PC-3 (cell line): ENCODE data around the gene TAS2R19. TPM values are rescaled to one million over a fixed set of nuclear protein-coding genes. Genes with fewer than 3 reads are reported as not detected.
"Not testable (repeated sequence)": the region's sequence is repeated elsewhere in the genome, so short reads cannot be mapped to it uniquely, and the experiment has no call there.

Source experiments
- ATAC-seq: fragments of 200-7000 bp; cut with Tn5 transposase; 2 replicates; pipeline ENCODE4 v1.9.1; 2020; ENCODE audit warnings: mild to moderate bottlenecking, moderate library complexity
- BruUV-seq: library from RNA; stranded (reverse); fragments of 400-500 nt; replicated peaks from 2 replicates; lab custom pipeline; 2021; lab: Mats Ljungman, UMichigan
- CTCF ChIA-PET: fragments of 300-600 bp; sonication (Branson Sonifier 250); formaldehyde crosslinking; loops from one replicate; lab custom pipeline; 2022; ENCODE audit warnings: antibody characterized with exemption; lab: Charles Lee
- POLR2A ChIA-PET: fragments of 300-600 bp; sonication (Branson Sonifier 250); formaldehyde crosslinking; loops from one replicate; lab custom pipeline; 2022; ENCODE audit warnings: antibody characterized with exemption; ENCODE audit not compliant: unreplicated experiment; lab: Charles Lee
- DNase-seq: peaks from one replicate; pipeline ENCODE4 v3.0.0-alpha.2; 2015
- H2AFZ ChIP-seq: fragments of 300-600 bp; sonication (generic); 2 replicates; pipeline ENCODE4 v1.6.0; 2016; ENCODE audit warnings: antibody characterized with exemption, low read length
- H3F3A ChIP-seq: fragments of 300-600 bp; sonication (generic); one replicate; pipeline ENCODE4 v1.6.0; 2017; ENCODE audit warnings: antibody characterized with exemption, low read length, control low read depth, mild to moderate bottlenecking; ENCODE audit not compliant: unreplicated experiment
- H3K27ac ChIP-seq: fragments of 300-600 bp; sonication (generic); 2 replicates; pipeline ENCODE4 v1.5.1; 2016; ENCODE audit warnings: mild to moderate bottlenecking, low read length
- H3K27me3 ChIP-seq: fragments of 300-600 bp; sonication (generic); 2 replicates; pipeline ENCODE4 v1.6.1; 2016; ENCODE audit warnings: low read length, mixed read lengths
- H3K36me3 ChIP-seq: fragments of 300-600 bp; sonication (generic); 2 replicates; pipeline ENCODE4 v1.6.1; 2016; ENCODE audit warnings: low read depth, mixed run types, low read length, mixed read lengths
- H3K4me1 ChIP-seq: fragments of 300-600 bp; sonication (generic); 2 replicates; pipeline ENCODE4 v1.5.1; 2016; ENCODE audit warnings: low read length; ENCODE audit not compliant: insufficient read depth
- H3K4me2 ChIP-seq: fragments of 300-600 bp; sonication (generic); 2 replicates; pipeline ENCODE4 v1.6.0; 2016; ENCODE audit warnings: low read length
- H3K4me3 ChIP-seq: fragments of 300-600 bp; sonication (generic); 2 replicates; pipeline ENCODE4 v1.5.1; 2016; ENCODE audit warnings: mild to moderate bottlenecking, low read length, mixed read lengths
- H3K79me2 ChIP-seq: fragments of 300-600 bp; sonication (generic); 2 replicates; pipeline ENCODE4 v1.6.1; 2017; ENCODE audit warnings: low read length, mixed read lengths
- H3K9ac ChIP-seq: fragments of 300-600 bp; sonication (generic); 2 replicates; pipeline ENCODE4 v1.6.0; 2016; ENCODE audit warnings: mild to moderate bottlenecking, low read length
- H3K9me2 ChIP-seq: fragments of 300-600 bp; sonication (generic); replicated peaks from 2 replicates; pipeline ENCODE4 v1.6.1; 2016; ENCODE audit warnings: mixed run types, low read length, mixed read lengths
- H3K9me3 ChIP-seq: fragments of 300-600 bp; sonication (generic); 2 replicates; pipeline ENCODE4 v1.6.1; 2016; ENCODE audit warnings: low read length, mixed read lengths
- H4K20me1 ChIP-seq: fragments of 300-600 bp; sonication (generic); 2 replicates; pipeline ENCODE4 v1.6.1; 2016; ENCODE audit warnings: low read length, mixed read lengths
- EZH2 ChIP-seq: fragments of 300-600 bp; sonication (generic); IDR thresholded peaks from one replicate; pipeline ENCODE4 v1.6.1; 2017; ENCODE audit warnings: antibody characterized with exemption, mild to moderate bottlenecking, low read length; ENCODE audit not compliant: unreplicated experiment
- EZH2phosphoT487 ChIP-seq: fragments of 300-600 bp; sonication (generic); IDR thresholded peaks from 2 replicates; pipeline ENCODE4 v1.6.1; 2018; ENCODE audit warnings: mild to moderate bottlenecking, antibody characterized with exemption, low read length, borderline replicate concordance
- intact Hi-C: fragments of 100-400 bp; cut with micrococcal nuclease; formaldehyde crosslinking; loops from 2 replicates; pipeline ENCODE4 v1.9.0; 2023
- total RNA-seq: library from RNA; depleted of rRNA; stranded (reverse); fragments of >200 nt; gene quantifications from 2 replicates; pipeline ENCODE4 v1.2.3, GENCODE V29; 2014
- TF ChIP-seq, protein P1 (sequence below): fragments of 300-600 bp; sonication (generic); conservative IDR thresholded peaks from 2 replicates; pipeline ENCODE4 v1.5.1; 2017; ENCODE audit warnings: antibody characterized with exemption, low read depth, mild to moderate bottlenecking, low read length

Gene TAS2R19
- total RNA-seq, 1 experiment from 2014 or later: not detected

DNA sequence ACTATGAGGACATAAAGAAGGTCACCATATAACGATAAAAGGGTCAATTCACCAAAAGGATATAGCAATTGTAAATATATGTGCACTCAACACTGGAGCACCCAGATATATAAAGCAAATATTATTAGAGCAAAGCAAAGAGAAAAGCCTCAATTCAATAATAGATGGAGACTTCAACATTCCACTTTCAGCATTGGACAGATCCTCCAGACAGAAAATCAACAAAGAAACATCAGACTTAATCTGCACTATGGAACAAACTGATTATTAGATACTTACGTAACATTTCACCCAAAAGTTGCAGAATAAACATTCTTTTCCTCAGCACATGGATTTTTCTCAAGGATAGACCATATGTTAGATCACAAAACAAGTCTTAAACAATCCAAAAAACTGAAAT, 18.9 kb upstream of the TAS2R19 start:
- H3K4me3 ChIP-seq, POLR2A ChIA-PET, H3K79me2 ChIP-seq, H3K4me1 ChIP-seq, H3K4me2 ChIP-seq, H3K9ac ChIP-seq, ATAC-seq, intact Hi-C loops, H3K9me3 ChIP-seq, H2AFZ ChIP-seq, H3K9me2 ChIP-seq, DNase-seq, CTCF ChIA-PET, H4K20me1 ChIP-seq, H3K27me3 ChIP-seq, H3K27ac ChIP-seq, H3K36me3 ChIP-seq, BruUV-seq, H3F3A ChIP-seq: not testable (repeated sequence)

DNA sequence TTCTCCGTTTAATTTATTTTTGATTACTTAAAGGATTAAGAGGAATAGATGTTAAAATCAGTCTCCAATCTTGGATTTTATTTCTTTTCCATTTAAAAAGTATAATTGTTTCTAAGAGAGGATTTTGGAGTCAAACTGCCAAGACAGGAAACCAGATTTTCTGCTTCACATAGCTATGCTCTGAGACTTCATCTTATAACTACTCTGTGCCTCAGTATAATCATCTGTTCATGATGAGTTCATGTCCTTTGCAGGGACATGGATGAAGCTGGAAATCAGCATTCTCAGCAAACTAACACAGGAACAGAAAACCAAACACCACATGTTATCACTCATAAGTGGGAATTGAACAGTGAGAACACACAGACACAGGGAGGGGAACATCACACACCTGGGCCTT, 17.7 kb upstream of the TAS2R19 start:
- ATAC-seq: no peak
- intact Hi-C loops: no loop called here

GRCh38 chr12:11039171-11039570, 16.8 kb upstream of the TAS2R19 start:
- Histone ChIP-seq H3K9ac (no peak overlapping the region), H3K9me2 (no peaks in the 10 kb centered on the region), H3K9me3 (no peaks in the 10 kb centered on the region), H3K4me2 (no peak overlapping the region), H3K27ac (no peak overlapping the region), H3K79me2 (no peaks in the 10 kb centered on the region), H3F3A (no peaks in the 10 kb centered on the region), H3K4me1 (no peaks in the 10 kb centered on the region), H3K4me3 (no peak overlapping the region), H4K20me1 (no peaks in the 10 kb centered on the region), H3K36me3 (no peaks in the 10 kb centered on the region), H2AFZ (no peak overlapping the region), H3K27me3 (no peaks in the 10 kb centered on the region)
- intact Hi-C loops: no loop called here
- no TSS peak for BruUV-seq
- ChIA-PET CTCF (no interaction called here), POLR2A (no interaction called here)
- no peak for TF ChIP-seq EZH2
- TF ChIP-seq, protein P1, sequence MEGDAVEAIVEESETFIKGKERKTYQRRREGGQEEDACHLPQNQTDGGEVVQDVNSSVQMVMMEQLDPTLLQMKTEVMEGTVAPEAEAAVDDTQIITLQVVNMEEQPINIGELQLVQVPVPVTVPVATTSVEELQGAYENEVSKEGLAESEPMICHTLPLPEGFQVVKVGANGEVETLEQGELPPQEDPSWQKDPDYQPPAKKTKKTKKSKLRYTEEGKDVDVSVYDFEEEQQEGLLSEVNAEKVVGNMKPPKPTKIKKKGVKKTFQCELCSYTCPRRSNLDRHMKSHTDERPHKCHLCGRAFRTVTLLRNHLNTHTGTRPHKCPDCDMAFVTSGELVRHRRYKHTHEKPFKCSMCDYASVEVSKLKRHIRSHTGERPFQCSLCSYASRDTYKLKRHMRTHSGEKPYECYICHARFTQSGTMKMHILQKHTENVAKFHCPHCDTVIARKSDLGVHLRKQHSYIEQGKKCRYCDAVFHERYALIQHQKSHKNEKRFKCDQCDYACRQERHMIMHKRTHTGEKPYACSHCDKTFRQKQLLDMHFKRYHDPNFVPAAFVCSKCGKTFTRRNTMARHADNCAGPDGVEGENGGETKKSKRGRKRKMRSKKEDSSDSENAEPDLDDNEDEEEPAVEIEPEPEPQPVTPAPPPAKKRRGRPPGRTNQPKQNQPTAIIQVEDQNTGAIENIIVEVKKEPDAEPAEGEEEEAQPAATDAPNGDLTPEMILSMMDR: no peak
- TF ChIP-seq EZH2phosphoT487: no peak
- ATAC-seq (no peak), DNase-seq (no peak)

More for the DNA sequence above, 17.7 kb upstream of the TAS2R19 start:
- ChIA-PET POLR2A (no interaction called here), CTCF (interaction anchor here (0.5 kb wide), 1 partner anchor 1030 kb away, joined by 6 read pairs; no protein-coding TSS in a partner anchor)
- DNase-seq: no peak
- Histone ChIP-seq H3K9me2 (no peaks in the 10 kb centered on the region), H3K4me1 (no peaks in the 10 kb centered on the region), H3K27me3 (no peaks in the 10 kb centered on the region), H4K20me1 (no peaks in the 10 kb centered on the region), H2AFZ (no peak overlapping the region), H3K36me3 (no peaks in the 10 kb centered on the region), H3F3A (no peaks in the 10 kb centered on the region), H3K9ac (no peak overlapping the region), H3K4me2 (no peak overlapping the region), H3K9me3 (no peaks in the 10 kb centered on the region), H3K27ac (no peak overlapping the region), H3K4me3 (no peak overlapping the region), H3K79me2 (no peaks in the 10 kb centered on the region)
- TF ChIP-seq EZH2: no peak
- TF ChIP-seq EZH2phosphoT487: no peak
- TF ChIP-seq, protein P1: no peak
- BruUV-seq: no TSS peak

DNA sequence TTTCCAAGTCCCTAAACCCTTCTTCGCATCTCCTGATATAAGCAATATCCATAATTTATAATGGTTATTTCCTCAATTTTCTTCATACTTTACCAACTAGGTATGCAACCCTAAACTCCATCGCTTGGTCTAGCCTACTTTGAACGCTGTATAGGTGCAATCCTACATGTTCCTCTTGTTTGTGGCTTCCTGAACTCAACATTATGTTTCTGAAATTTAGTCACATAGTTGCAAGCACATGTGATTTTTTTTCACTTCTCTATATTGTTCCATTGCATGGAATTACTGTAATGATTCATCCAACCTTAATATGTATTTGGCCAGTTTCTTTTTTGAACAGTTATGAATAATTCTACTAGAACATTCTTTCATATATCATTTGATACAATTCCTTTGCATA, 11.5 kb upstream of the TAS2R19 start:
- H3F3A ChIP-seq, H3K4me1 ChIP-seq, H4K20me1 ChIP-seq, H3K4me2 ChIP-seq, H3K79me2 ChIP-seq, BruUV-seq, POLR2A ChIA-PET, H3K36me3 ChIP-seq, H3K9ac ChIP-seq, H3K4me3 ChIP-seq, H3K27me3 ChIP-seq, DNase-seq, ATAC-seq, H2AFZ ChIP-seq, H3K9me2 ChIP-seq, CTCF ChIA-PET, H3K27ac ChIP-seq, intact Hi-C loops, H3K9me3 ChIP-seq: not testable (repeated sequence)
